NCI-H82 treated with DMSO at 0.1 percent for 48 hours (cell line): ENCODE data around the gene KCNMA1.

Source experiments
- DNase-seq: peaks from one replicate; lab custom pipeline; 2025; ENCODE audit not compliant: unreplicated experiment; lab: John Stamatoyannopoulos, UW

The KCNMA1 gene

DNA sequence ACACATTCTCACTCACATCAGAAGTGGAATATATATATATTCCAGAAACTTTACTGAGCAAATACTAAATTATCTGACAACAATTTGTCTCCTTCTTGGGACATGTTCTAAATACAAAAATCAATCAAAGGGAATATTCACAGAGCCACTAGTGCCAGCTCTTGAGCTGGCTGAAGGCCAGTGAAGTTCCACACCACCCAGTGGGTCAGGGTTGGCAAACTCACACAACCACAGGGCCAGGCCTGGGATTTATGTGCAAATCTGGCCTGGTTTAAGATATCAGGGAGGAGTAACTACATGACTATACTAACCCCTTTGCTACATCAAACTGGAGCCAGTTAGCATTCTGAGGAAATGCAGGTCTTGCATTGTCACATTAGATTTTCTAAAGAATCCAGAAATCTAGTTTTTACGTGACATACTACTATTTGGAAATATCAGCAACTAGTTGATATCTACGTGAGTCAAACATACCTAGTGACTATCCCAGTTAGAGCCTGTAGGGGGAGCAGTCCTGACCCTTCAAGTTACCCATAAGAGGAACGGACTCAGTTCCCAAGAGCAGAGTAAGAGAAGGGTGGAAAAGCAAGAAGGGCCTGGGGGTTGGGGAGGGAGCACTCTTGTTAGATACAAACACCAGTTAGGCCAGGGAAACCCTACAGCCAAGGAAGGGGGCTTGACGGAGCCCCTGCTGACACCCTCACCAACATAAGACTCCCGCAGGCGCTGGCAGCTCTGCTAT lies 600.4 kb downstream of the KCNMA1 start:
- peak; percentile 13 for DNase-seq

DNA sequence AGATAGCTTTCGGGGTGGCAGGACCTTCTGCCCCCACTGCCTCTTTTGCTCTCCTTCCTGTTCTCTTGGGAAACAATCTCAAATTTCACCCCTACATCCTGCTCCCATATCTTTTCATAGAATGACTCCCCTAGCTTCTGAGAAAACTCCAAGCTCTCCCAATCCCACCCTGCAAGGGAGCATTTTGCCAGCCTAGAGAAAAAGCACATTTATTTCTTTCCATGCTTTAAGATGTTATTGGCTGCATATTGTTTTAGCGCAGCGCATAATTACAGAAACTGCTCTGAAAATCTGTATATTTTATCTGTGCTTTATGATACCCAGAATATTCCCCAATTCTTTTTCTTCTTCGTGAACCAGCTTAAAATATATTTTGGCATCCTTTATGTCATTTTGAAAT lies 601.3 kb downstream of the KCNMA1 start:
- DNase-seq = no peak

DNA sequence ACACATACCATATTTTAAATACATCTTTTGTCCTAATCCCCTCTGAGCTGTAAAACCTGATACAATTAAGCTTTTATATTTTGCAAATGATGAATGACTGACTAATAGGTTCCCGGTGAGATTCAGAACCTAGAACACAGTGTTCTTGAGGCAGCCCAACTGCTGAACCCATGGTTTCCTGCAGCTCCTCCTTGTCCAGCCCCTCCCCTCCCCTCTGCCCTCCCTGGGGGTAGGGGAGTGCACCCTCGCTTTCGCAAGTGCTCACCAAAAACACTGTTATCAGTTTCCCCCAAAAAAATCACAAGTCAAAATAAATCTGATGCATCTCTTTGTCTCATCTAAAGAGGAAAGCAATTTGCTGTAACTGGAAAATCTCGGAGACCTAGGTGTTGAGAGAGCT lies 602.8 kb downstream of the KCNMA1 start:
- no peak for DNase-seq

GRCh38 chr10:77034240-77034639 lies 603.4 kb downstream of the KCNMA1 start:
- no peak for DNase-seq

- no peak for DNase-seq
Observed at GRCh38 chr10:77032188-77032570, 605.4 kb downstream of the KCNMA1 start.

- no peak for DNase-seq
Observed at GRCh38 chr10:77031531-77032187, 605.9 kb downstream of the KCNMA1 start.

GRCh38 chr10:77030974-77031373 lies 606.6 kb downstream of the KCNMA1 start:
- DNase-seq = no peak

DNA sequence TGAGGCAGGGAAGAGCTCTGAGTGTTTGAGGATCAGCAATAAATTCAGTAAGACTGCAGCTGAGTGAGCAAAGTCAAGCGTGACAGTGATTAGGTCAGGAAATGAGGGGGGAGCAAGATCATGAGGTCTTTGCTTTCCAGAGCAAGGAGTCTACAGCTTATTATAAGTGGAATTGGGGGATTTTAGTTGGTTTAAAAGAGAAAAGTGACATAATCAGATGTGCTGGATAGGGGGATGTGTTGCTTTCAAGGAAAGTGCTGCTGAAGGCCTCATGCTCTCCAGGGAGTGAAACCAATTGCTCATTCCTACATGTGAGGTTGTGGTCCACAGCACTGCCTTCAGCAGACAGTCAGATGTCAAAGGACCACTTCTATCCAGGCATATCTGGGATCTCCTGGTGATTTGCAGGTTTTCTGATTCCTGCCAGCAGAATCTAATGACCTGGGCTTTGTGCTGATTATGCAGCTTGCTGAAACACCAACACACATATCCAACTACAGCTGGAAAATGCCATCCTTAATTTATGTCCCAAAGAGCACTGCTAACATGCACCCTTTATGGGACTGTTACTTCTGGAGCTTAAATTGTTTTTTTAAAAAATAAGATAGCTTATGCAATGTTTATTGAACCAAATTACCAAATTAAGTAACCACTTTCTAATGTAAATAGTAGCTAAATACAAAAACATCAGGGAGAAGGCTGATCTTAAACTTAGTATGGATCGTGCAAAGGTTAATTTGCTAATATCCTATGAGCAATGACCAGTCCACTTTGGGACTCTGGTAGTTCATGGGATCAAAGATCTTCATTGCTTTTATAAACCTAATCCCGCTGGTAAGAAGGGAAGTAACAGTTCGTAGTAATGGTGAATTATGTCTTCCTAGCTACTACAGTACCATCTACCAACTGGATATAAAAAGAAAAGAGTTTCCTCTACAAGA lies 607.6 kb downstream of the KCNMA1 start:
- no peak for DNase-seq

GRCh38 chr10:77028042-77028441 lies 609.6 kb downstream of the KCNMA1 start:
- DNase-seq = no peak

- no peak for DNase-seq
Observed at GRCh38 chr10:77027576-77027975, 610.0 kb downstream of the KCNMA1 start.

DNA sequence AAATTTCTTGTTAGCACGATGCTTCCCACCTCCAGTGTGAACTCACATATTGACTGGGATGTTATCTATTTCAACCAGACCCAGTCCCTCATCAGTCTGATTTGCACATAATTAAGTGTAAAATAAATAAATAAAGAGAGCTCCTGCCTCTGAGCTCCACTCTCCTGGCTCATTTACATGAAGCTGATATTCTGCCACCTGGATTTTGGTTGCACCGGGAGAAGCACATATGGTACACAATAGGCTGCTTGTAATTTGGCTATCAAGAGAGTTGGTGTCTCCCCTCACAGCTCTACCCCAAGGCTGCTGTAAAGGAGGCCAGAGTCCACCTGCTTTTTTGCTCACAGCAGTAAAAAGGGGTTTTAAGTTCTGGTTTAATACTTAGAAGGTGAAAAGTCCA lies 610.5 kb downstream of the KCNMA1 start:
- DNase-seq = no peak

GRCh38 chr10:77026148-77026547 lies 611.5 kb downstream of the KCNMA1 start:
- DNase-seq = no peak

- no peak for DNase-seq
Observed at GRCh38 chr10:77024461-77024860, 613.1 kb downstream of the KCNMA1 start.

GRCh38 chr10:77023396-77023795 lies 614.2 kb downstream of the KCNMA1 start:
- no peak for DNase-seq

DNA sequence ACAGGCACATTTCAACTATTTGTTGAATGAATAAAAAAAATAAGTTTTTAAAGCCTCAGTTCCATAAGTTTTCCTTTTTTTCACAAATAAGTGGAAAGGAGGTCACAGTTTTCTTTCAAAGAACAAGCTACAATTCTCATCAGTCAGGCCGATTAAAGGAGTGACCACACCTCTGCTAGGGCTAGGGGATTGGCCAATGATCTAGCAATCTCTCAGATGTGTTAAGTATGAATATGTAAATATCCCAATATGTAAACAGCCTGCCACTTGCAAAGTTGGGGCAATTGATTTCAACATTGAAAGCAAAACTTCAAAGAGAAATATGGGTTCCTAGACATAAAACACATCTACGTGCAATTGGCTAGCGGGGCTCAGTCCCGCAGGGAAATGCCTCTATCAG lies 614.9 kb downstream of the KCNMA1 start:
- no peak for DNase-seq

DNA sequence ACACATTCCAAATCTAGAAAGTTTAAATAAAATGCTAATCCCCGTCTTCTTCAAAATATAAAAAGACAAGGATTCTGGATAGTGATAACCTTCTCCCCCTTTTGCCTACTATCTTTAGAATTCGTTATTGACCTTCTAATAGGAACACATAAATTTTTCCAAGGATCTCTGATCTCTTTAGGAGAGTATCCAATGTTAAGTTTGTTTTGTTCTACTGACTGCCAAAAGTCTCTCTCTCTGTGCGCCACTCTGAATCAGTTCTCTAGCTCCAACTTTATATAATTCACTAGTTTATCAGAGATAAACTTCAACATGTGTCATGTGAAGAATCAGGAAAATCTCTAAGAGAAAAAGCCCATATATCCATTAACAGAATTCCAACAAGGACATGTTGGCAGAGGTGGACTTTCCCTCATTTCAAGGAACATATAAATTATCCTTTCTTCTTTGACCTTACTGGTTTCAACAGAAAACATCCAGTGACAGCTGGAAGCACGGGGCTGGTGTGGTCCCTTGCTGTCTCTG lies 615.6 kb downstream of the KCNMA1 start:
- no peak for DNase-seq

GRCh38 chr10:77020426-77021040 lies 617.1 kb downstream of the KCNMA1 start:
- no peak for DNase-seq

DNA sequence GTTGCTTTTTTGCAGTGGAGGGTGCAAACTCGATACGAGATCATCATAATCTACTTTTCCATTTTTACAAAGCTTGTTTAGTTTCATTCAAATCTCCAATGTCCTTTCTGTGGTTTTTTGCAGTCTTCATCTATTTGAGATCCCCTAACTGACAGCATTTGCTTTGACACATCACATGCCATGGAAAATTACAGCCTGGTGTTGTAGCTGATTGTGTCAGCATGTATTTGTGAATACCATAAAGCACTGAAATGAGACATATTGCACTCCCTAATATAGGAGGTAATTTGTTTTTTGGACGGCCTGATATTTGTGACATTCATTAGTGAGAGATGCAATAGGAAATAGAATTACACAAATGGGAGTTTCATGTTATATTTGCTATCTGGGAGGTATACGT lies 620.8 kb downstream of the KCNMA1 start:
- DNase-seq = no peak

DNA sequence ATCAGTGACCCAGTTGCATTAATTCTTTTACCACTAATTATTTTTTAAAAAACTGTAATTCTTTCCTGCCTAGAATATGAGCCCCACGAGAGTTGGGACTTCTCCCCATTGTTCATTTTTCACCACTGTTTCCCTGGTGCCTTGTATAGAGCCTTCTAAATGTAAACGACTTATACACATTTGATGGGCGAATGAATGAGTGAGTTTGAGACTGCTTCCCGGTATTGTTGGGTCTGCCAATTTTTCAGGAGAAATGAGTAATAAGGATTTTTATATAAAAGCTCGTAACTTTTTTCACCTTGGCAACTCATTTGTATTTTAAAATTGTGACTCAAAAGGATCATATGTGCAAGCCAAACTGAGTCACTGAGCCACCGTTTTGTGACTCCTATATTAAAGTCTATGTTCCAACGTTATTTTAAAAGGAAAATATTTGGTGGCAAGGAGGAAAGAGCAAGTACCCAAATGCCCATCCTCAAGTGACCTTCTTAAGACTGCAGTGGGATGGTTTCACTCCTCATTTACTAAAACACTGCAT lies 621.3 kb downstream of the KCNMA1 start:
- no peak for DNase-seq

DNA sequence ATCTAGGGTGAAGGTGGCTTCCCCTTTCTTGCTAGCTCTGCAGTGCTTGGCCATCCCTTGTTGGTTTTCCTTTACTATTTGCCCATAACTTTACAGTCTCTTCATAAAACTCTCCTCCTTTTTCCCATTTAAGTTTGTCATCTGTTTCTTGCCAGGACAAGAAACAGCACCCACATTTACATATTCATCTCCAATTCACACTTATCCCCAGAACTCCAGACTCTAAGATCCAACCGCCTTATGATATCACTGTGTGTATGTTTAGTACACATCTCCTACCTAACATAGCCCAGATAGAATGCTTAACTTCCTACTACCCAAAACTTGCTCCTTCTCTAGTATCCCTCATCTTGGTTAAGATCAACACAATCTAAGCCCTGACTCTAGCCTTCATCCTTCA lies 622.2 kb downstream of the KCNMA1 start:
- DNase-seq = no peak
